GM12891 (cell line): ENCODE data around the gene SPACA7.

ENCODE experiments used
- POLR2A ChIP-seq: IDR thresholded peaks from 2 replicates; pipeline ENCODE4 v1.6.1; 2011; ENCODE audit warnings: low read depth, low read length, control low read depth
- POLR2AphosphoS5 ChIP-seq: IDR thresholded peaks from 2 replicates; pipeline ENCODE4 v1.6.1; 2011; ENCODE audit warnings: low read depth, low read length, control low read depth

DNA sequence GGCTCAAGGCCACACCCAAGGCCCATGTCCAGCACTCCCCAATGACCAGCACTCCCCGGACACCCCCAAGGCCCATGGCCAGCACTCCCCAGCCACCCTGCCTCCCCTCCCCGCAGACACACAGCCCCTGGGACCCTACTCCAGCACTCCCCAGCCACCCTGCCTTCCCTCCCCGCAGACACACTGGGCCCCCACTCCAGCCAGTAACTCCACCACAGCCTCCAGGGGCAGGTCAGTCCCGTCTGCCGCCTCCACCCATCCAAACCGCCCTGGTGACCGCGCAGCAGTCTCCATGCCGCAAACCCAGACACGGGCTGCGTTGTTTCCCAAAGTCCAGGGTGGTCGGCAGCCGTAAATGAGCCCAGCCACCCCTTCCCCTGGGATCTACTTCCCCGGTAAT, 70.7 kb downstream of the SPACA7 start:
- TF ChIP-seq POLR2A (no peak), POLR2AphosphoS5 (no peak)
